ENCODE data around the gene CUL1.

The CUL1 gene

GRCh38 chr7:148814922-148815559, 116.3 kb downstream of the CUL1 start:
- no peak overlapping the region for H3K4me3 ChIP-seq (ENCODE audit: low read length)
- TF ChIP-seq, protein P1, sequence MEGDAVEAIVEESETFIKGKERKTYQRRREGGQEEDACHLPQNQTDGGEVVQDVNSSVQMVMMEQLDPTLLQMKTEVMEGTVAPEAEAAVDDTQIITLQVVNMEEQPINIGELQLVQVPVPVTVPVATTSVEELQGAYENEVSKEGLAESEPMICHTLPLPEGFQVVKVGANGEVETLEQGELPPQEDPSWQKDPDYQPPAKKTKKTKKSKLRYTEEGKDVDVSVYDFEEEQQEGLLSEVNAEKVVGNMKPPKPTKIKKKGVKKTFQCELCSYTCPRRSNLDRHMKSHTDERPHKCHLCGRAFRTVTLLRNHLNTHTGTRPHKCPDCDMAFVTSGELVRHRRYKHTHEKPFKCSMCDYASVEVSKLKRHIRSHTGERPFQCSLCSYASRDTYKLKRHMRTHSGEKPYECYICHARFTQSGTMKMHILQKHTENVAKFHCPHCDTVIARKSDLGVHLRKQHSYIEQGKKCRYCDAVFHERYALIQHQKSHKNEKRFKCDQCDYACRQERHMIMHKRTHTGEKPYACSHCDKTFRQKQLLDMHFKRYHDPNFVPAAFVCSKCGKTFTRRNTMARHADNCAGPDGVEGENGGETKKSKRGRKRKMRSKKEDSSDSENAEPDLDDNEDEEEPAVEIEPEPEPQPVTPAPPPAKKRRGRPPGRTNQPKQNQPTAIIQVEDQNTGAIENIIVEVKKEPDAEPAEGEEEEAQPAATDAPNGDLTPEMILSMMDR (conservative IDR thresholded peaks at IDR 0.05; ENCODE audit: low read length): no peak
- DNase-seq (ENCODE audit: low read depth): no peak

GRCh38 chr7:148815612-148816011, 116.9 kb downstream of the CUL1 start:
- H3K4me3 ChIP-seq (ENCODE audit: low read length): no peak overlapping the region
- TF ChIP-seq, protein P1 (conservative IDR thresholded peaks at IDR 0.05; ENCODE audit: low read length): no peak
- no peak for DNase-seq (ENCODE audit: low read depth)

GRCh38 chr7:148819697-148820360, 121.1 kb downstream of the CUL1 start:
- no peak overlapping the region for H3K4me3 ChIP-seq (ENCODE audit: low read length)
- peak; percentile 48 for DNase-seq (ENCODE audit: low read depth)
- TF ChIP-seq, protein P1 (conservative IDR thresholded peaks at IDR 0.05; ENCODE audit: low read length): no peak

GRCh38 chr7:148821422-148821821, 122.7 kb downstream of the CUL1 start:
- DNase-seq (ENCODE audit: low read depth): no peak
- no peak overlapping the region for H3K4me3 ChIP-seq (ENCODE audit: low read length)
- TF ChIP-seq, protein P1 (conservative IDR thresholded peaks at IDR 0.05; ENCODE audit: low read length): no peak

- TF ChIP-seq, protein P1 (conservative IDR thresholded peaks at IDR 0.05; ENCODE audit: low read length): no peak
- no peak overlapping the region for H3K4me3 ChIP-seq (ENCODE audit: low read length)
- DNase-seq (ENCODE audit: low read depth): no peak
Observed at GRCh38 chr7:148824864-148825263, 126.2 kb downstream of the CUL1 start.

DNA sequence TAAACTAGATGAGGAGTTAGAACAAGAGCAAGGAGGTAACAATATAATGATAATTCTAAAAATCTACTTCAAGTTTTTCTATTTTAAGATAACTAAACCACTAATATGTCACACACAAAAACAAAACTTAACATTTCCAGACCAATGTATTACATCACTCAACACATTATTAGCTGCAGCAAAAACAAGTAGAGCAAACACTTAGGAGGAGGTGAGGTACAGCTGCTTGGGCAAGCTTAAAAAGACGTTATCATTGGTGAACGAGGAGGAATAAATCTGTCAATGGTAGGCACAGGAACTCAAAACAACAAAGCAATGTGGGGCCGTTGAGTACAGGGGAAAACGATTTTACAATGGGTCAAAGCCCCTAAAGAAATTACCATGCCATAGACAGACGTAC, 126.6 kb downstream of the CUL1 start:
- DNase-seq (ENCODE audit: low read depth): no peak
- TF ChIP-seq, protein P1 (conservative IDR thresholded peaks at IDR 0.05; ENCODE audit: low read length): no peak
- H3K4me3 ChIP-seq (ENCODE audit: low read length): no peak overlapping the region

- no peak overlapping the region for H3K4me3 ChIP-seq (ENCODE audit: low read length)
- TF ChIP-seq, protein P1 (conservative IDR thresholded peaks at IDR 0.05; ENCODE audit: low read length): no peak
- DNase-seq (ENCODE audit: low read depth): no peak
Observed at GRCh38 chr7:148828965-148829364, 130.3 kb downstream of the CUL1 start.
